T47D (cell line): Measurements from ENCODE around the gene PIEZO1.
A peak's percentile ranks its signal among the peaks of the same experiment; 100 is the strongest.

Experiments
- DNase-seq, 2 experiments: peaks; one replicate each; pipeline versions ENCODE4 v3.0.0 to v3.0.0-alpha.2; 2011 to 2012; ENCODE audit warnings: low read depth in 1 of 2, low spot score in 1 of 2
- JUND ChIP-seq: IDR thresholded peaks from 2 replicates; pipeline ENCODE4 v1.6.1; 2012; ENCODE audit warnings: low read depth
- in situ Hi-C: cut with HindIII; loops from 2 replicates; pipeline ENCODE4 v1.10.0; 2016; ENCODE audit warnings: low sequenced_read_pairs, low pct_unique_long_range_greater_than_20kb

Gene PIEZO1

DNA sequence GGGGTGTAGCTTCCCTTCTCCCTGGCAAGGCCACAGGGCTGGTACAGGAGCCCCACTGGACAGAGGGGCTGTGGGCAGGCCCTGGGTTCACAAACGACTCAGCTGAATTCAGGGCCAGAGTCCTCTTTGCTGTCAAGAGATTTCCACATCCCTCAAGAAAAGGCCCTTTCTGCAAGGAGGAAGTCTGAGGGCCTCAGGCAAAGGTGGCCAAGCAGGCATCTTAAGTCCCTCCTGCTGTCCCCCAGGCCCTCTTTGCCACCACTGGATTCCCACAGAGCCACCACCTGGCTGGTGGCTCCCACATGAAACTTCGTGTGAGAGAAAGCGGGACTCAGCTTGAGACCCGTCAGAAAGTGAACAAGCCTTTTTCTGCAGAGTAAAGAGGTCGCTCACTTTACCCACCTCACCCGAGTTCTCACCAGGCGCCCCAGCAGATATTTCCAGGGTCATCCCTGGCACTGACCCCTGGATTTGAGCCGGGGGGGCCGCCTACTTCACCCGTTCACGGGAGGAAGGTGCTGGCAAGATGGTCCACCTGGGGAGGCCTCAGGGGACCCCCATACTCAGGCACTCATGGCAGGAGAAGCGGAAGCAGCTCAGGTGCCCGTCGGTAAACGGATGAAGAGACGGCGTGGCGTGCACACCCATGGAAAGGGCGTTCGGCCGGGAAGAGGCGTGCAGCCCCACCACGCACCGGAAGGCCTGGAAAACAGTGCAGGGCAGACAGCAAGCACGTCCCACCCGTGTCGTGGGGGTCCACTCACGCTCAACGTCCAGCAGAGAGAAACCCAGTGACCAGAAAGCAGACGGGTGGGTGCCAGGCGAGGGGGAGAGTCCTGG, 82.4 kb downstream of the PIEZO1 start:
- in situ Hi-C loops: no loop called here
- TF ChIP-seq JUND: no peak
- no peak for DNase-seq

DNA sequence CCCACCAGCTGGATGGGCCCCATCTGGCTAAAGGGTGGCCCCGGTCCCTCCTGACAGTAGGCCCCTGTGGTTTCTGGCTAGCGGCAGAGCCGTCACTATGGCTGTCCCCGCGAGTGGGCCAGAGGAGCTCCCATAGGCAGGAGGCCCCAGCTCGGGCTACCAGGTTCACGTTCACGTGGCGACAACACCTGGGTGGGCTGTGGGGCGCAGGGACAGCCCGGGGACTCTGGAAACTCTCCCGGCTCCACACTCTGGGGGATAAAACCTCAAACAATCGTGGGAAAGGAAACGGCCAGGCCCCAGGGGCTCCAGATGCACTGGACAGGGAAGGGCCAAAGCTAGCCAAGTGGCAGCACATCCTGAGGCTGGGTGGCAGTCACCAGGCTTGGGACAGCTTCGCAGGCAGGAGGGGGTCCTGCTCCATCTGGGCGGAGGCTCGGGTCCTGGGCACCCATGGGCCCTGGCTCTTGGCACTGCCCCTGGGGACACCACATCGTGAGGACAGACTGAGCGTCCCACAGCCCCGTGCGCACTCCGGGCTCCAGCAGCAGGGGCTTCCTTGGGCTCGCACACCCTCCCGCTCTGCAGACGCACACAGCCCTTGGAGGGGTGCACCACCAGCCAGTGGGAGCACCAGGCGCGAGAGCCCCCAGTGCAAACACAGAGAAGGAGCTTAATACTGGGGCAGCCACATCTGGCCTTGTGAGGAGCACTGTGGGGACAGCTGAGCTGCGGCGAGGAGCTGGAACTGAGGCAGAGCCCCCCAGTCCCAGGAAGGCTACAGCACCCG, 83.2 kb downstream of the PIEZO1 start:
- in situ Hi-C loops: no loop called here
- TF ChIP-seq JUND: no peak
- no peak for DNase-seq

DNA sequence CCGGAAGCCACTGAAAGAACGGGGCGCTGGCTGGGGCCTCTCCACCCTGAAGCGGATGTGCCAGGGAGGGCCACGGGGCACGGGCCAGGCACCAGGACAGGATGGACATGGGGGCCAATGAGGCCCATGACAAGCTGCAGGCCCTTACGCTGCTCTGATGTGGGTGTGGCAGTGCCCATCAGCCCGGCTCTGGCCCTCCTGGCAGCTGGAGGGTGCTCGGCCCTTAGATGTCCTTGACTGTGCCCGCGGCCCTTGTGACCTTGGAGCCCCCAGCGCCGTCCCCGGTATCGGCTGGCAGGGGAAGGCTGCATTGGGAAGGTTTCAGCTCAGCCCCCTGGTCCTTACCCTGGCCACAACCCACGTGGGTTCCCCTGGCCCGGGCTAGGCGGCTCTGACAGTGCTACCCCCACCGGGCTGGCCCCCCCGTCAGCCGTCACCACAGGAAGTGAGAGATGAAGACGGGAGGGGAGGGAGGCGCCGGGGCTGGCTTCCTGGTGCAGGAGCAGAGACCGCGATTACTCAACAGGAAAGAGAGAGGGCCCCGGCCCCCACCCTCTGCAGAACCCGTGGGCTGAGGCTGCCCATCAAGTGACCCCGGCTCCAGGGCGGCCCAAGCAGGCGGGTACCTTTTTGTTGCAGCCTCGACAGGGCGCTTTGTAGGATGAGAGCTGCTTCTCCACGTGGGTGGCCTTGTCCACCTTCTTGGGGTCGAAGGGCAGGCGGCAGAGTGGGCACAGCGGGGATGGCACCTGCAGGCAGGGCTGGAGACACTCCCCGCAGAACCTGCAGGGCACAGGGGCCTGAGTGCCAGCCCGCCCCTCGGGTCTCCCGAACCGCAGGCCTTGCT, 84.2 kb downstream of the PIEZO1 start:
- no peak for DNase-seq
- TF ChIP-seq JUND: no peak
- in situ Hi-C loops: no loop called here

DNA sequence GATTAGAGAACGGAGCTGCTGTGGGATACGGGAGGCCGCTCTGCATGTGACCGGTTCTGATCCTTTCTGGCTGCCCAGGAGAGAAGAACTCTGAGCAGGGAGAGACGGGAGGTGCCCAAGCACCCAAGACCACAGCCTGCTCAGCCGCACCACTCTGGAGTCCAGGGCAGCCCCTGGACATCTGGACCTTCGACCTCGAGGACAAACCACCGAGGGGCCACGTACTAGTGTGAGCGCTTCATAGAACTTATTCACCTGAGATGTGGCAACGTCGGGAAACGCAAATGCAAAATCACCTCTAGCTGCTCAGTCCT, 84.7 kb downstream of the PIEZO1 start:
- DNase-seq: no peak
- in situ Hi-C loops: no loop called here
- no peak for TF ChIP-seq JUND

DNA sequence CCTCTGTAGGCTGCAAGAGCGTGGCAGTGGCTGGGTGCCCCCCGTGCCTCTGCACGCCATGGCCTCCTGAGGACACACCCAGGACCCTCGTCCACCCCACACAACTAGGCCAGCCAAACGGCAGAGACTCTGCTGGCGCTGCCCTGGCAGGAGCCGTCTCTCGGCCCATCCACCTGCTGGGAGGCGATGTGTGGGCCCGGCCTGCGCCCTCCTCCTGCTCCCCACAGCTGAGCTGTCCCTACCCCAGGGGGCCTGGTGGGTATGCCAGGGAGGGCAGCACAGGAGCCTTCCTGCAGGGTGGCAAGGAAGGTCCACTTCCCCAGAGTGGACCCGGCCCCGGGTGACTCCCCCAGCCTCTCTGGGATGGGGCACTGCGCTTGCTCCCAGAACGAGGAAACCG, 85.8 kb downstream of the PIEZO1 start:
- TF ChIP-seq JUND: no peak
- in situ Hi-C loops: no loop called here
- no peak for DNase-seq

DNA sequence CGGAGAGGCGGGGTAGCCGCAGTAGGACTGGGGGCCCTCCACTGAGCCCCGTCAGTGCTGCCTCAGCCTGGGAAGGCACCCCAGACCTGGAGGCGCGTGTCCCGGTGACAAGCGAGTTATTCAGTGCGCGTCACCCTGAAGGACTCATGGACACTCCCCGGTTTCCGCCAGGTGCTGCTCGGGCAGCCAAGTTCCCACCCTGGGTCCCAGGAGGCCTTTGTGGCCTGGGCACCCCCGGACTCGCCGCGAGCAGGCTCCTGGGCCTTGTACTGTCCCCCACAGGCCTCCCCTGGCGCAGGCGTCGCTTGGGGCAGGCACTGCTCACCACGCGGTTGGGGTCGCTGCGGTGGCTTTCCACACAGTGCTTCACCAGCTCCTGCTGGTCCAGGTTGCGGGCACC, 86.4 kb downstream of the PIEZO1 start:
- in situ Hi-C loops: no loop called here
- no peak for DNase-seq
- TF ChIP-seq JUND: no peak

DNA sequence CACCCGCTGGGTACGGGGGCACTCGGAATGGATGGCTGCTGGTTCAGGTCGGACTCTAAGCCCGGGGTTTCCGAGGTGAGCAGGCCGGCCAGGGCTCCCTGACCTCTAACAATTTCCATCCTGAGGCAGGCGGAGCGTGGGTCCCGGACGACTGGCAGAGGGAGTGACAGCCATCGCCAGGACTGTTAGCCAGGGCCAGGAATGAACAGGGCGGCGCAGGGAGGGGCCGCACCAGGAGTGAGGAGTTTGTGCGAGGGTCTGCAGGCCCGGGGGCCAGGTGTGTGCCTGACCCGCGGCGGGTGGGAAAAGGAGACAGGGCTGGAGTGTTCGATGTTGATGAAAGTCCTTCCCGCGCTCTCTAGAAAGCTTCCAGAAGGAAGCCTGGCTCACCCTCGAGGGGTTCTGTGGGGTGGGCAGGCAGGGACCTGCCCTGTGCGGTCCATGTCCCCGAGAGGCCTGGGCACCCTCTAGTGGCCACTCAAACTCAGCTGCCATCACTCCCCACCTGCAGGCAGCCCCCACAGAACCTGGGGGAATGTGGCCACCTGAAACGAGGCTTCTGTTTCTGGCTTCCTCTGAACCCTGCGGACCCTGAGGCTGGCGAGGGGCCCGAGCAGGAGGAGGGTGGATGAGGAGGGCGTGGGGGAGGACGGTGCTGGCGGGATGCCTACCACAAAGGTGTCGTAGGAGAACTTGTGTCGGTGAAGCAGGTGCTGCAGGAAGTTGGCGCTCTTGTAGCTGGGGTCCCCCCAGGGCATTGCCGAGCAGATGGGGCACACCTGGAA, 87.0 kb downstream of the PIEZO1 start:
- DNase-seq: peak in 1 of 2 experiments; percentile 24
- in situ Hi-C loops: no loop called here
- no peak for TF ChIP-seq JUND

DNA sequence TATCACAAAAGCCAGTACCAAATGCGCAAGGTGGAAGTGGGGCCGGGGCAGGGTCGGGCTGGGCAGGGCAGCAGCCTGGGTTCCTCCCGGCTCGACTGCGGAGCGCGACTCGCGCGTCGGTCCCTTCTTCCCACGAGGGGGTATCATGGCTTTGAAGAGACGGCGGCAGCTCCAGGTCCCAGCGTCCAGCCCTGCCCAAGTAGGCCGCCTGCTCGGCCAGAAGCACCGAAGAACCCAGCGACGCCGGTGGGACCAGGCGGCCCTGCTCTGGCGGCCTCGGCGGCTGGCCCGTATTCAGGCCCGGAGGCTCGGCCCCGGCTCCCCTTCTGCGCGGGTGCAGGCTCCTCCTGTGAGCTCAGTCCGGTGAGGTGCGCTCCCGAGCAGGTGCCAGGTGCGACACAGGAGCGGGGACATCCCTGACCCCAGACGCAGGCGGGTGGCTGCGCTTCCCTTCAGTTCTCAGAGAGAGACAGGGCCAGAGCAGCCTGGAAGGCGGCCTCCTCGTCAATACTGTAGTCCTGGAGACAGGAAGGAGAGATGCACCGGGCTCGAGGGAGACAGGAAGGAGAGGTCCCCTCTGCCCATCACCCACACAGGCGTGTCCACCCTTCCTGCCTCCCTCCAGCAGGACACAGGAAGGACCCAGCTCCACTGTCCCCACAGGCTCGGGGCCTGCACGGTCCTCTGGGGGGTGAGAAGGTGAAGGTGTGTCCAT, 87.7 kb downstream of the PIEZO1 start:
- DNase-seq: no peak
- in situ Hi-C loops: no loop called here
- TF ChIP-seq JUND: no peak

DNA sequence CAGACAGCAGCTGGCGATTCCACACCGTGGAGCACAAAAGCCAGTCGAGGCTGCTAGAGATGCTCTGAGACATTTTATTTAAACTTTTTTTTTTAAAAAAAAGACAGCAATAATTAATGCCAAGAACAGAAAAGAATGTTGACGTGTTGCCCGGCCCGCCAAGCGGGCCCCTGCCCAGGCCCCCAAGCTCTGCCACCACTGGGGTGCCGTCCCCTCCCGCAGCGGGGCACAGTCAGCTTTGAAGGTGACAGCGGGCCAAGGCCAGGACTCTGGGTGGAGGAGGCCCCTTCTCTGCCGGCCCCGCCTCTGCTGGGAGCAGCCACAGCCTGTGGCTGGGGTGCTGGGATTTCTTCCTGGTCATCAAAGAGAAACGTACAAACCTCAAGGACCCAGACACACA, 88.6 kb downstream of the PIEZO1 start:
- DNase-seq: no peak
- in situ Hi-C loops: no loop called here
- TF ChIP-seq JUND: no peak

GRCh38 chr16:88695753-88696152, 89.3 kb downstream of the PIEZO1 start:
- in situ Hi-C loops: no loop called here
- no peak for TF ChIP-seq JUND
- no peak for DNase-seq

- no peak for DNase-seq
- TF ChIP-seq JUND: no peak
- in situ Hi-C loops: no loop called here
Observed at GRCh38 chr16:88695218-88695617, 89.8 kb downstream of the PIEZO1 start.
